ENCODE results near the gene GLO1.

The GLO1 gene

DNA sequence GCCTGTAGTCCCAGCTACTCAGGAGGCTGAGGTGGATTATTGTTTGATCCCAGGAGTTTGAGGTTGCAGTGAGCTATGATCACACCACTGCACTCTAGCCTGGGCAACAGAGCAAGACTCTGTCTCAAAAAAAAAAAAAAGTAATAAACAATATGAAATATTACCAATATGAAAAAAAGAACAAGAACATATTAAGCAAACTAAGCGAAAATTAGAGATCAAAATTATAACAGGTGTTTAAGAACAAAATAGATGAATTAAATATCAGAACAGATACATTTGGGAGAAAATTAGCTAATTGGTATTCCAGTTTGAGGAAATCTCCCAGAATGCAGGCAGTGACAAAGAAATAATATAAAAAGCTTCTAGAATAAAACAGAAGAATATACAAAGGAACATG is 23.3 kb downstream of the GLO1 start:
- no peak for TF ChIP-seq Cebpa-rat (IDR thresholded peaks at IDR 0.05)
- peaks cover 63 to 100% (median 95%) of the 10 kb centered on the region in 11 experiments for H3K36me3 ChIP-seq

DNA sequence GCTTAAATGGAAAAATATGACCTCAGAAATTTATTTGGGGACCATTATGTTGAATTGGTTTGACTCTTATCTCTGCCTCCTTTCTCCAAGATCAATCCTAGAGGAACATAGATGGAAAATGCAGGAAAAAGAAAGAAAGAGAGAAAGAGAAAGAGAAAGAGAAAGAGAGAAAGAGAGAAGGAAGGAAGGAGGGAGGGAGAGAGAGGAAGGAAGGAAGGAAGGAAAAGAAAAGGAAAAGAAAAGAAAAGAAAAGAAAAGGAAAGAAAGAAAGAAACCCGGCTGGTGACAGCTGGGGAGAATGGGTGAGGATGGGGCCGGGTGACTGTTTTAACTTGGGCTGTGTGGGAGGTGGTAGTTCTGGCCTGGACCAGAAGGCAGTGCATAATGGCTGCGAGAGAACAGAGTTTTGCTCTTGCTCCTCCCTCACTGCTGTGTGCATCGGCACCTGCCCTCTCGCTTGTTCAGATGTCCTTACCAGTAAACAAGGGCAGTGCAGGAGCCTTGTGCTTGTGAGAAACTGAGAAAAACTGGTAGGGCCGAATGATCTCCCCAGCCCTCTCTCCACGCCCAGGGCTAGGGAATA is 24.7 kb downstream of the GLO1 start:
- H3K27ac ChIP-seq = no peak overlapping the region
- peaks cover 6 to 15% (median 11%) of the 10 kb centered on the region in 11 experiments; a peak in 14 of 22 replicates for H3K9me3 ChIP-seq (replicated peaks in 1 of 11)
- H4K20me1 ChIP-seq = no peaks in the 10 kb centered on the region; a peak in 1 of 22 replicates
- no peak for TF ChIP-seq Cebpa-rat (IDR thresholded peaks at IDR 0.05)
- H3K4me2 ChIP-seq = no peak overlapping the region
- H3K36me3 ChIP-seq = peaks cover 52 to 94% (median 88%) of the 10 kb centered on the region in 11 experiments
- H3K9ac ChIP-seq = no peak overlapping the region
- H3K4me1 ChIP-seq = peaks cover 11 to 41% (median 18%) of the 10 kb centered on the region in 10 experiments
- no peaks in the 10 kb centered on the region for H3K27me3 ChIP-seq
- no peak overlapping the region for H3K4me3 ChIP-seq

More for the DNA sequence above, 23.3 kb downstream of the GLO1 start:
- Histone ChIP-seq H3K4me1 (peaks cover 0 to 30% (median 4%) of the 10 kb centered on the region in 10 experiments; a peak in 9 of 20 replicates), H3K4me3 (no peak overlapping the region), H3K27me3 (no peaks in the 10 kb centered on the region), H3K27ac (no peak overlapping the region), H3K9ac (no peak overlapping the region), H3K4me2 (no peak overlapping the region), H4K20me1 (no peaks in the 10 kb centered on the region; a peak in 1 of 22 replicates), H3K9me3 (replicated peaks in 1 of 11) (peaks cover under 1 to 9% (median 4%) of the 10 kb centered on the region in 11 experiments; a peak in 13 of 22 replicates)

DNA sequence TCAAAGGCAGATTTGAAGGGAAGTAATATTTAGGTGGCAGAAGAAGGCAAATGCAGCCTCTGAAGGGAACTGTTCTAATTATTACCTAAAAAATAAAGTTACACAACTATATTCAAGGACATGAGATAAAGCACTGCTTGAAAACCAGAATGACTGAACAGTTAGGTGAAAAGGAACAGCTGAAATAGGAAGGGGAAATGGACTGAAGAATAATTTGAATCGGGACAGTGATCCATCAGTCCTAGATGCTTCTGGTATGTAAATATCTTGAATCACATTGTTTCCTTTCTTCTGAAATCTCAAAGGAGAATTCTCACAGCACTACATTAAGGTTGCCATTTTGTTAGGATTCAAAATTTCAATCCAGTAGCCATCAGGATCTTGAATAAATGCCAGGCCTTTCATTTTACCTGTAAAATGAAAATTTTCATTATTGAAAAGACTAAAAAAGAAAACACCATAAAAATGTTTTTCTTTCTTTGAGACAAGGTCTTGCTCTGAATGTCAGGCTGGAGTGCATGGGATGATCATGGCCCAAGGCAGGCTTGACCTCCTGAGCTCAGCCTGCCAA is 25.9 kb downstream of the GLO1 start:
- no peak for TF ChIP-seq Cebpa-rat (IDR thresholded peaks at IDR 0.05)
- Histone ChIP-seq H3K27ac (no peak overlapping the region), H3K4me3 (no peak overlapping the region), H3K4me2 (peak overlapping the region in 3 of 11 experiments; percentile 18 to 54 (median 22); a peak in 3 of 22 replicates), H3K9me3 (replicated peaks in 1 of 11) (peaks cover 6 to 15% (median 11%) of the 10 kb centered on the region in 11 experiments; a peak in 14 of 22 replicates), H3K36me3 (peaks cover 44 to 82% (median 78%) of the 10 kb centered on the region in 11 experiments), H4K20me1 (no peaks in the 10 kb centered on the region), H3K27me3 (no peaks in the 10 kb centered on the region), H3K4me1 (peaks cover 12 to 39% (median 19%) of the 10 kb centered on the region in 10 experiments), H3K9ac (no peak overlapping the region)

DNA sequence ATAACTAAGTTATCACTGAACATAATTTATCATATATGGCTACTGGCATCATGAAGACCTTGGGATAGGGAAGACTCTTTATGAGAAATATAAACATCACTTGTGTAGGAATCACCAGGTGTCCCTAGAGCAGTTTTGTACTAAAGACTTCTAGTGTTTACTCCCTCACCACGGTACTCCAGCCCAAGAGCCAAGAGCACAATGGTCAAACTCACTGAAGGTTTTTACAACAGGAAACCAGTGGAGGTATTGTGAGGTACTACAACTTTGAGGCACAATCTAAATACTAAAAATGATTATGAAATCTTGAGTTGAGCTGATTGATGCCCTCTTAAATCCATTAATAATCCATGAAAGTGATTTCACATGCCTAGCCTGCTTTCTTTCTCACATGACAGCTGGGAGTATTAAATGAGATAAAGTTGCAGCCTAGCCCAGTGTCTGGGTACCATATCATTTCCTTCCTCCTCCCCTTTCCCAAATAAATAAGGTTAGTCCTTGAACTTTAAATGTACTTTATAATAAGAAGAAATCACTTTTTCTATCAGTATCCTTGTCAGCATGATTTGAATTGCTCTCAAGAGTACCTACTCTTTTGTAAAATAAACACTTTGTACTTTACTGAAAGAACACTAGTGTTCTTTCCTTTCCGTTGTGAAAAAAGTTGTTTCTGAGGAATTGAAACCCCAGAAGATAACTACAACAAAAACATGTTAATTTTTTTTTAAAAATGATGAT is 26.5 kb downstream of the GLO1 start:
- Histone ChIP-seq H4K20me1 (no peaks in the 10 kb centered on the region), H3K36me3 (peaks cover 44 to 75% (median 74%) of the 10 kb centered on the region in 11 experiments), H3K9me3 (replicated peaks in 1 of 11) (peaks cover 6 to 15% (median 11%) of the 10 kb centered on the region in 11 experiments; a peak in 14 of 22 replicates), H3K4me1 (peaks cover 12 to 33% (median 19%) of the 10 kb centered on the region in 10 experiments), H3K4me3 (no peak overlapping the region), H3K27me3 (no peaks in the 10 kb centered on the region), H3K9ac (no peak overlapping the region), H3K4me2 (peak overlapping the region in 1 of 11 experiments; percentile 22; a peak in 2 of 22 replicates), H3K27ac (no peak overlapping the region)
- no peak; a peak in 1 of 22 replicates for TF ChIP-seq Cebpa-rat (IDR thresholded peaks at IDR 0.05)

DNA sequence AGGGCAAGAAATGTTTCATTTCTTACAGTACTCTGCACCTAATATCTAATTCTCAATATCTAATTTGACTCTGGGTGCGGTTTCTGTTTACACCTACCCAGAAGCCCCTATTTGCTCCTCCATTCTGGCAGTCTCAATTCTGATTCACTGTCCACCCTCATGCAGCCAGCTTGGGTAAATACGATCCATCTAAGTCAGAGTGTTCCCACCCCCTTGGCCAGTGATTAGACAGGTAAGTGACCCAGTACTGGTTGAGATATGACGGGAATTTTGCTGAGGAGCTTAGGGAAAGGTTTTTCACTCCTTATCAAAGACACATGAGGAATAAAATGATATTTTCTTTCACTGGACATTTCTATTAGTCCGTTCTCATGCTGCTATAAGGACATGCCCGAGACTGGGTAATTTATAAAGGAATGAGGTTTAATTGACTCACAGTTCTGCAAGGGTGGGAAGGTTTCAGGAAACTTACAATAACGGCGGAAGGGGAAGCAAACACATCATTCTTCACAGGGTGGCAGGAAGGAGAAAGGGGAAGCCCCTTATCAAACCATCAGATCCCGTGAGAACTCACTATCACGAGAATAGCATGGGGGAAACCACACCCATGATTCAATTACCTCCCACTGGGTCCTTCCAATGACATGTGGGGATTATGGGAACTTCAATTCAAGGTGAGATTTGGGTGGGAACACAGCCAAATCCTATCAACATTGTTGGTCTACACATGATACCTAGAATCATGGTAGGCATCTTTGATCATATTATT is 29.4 kb downstream of the GLO1 start:
- Histone ChIP-seq H3K27me3 (no peaks in the 10 kb centered on the region), H4K20me1 (no peaks in the 10 kb centered on the region), H3K9ac (no peak overlapping the region), H3K36me3 (peaks cover 30 to 47% (median 45%) of the 10 kb centered on the region in 11 experiments), H3K4me1 (peaks cover 12 to 32% (median 18%) of the 10 kb centered on the region in 10 experiments), H3K9me3 (replicated peaks in 1 of 11) (peaks cover 6 to 15% (median 11%) of the 10 kb centered on the region in 11 experiments; a peak in 14 of 22 replicates), H3K4me3 (no peak overlapping the region), H3K27ac (peak overlapping the region in 1 of 11 experiments; percentile 11; a peak in 1 of 22 replicates), H3K4me2 (peak overlapping the region; percentile 30 to 64 (median 47))
- no peak for TF ChIP-seq Cebpa-rat (IDR thresholded peaks at IDR 0.05)

DNA sequence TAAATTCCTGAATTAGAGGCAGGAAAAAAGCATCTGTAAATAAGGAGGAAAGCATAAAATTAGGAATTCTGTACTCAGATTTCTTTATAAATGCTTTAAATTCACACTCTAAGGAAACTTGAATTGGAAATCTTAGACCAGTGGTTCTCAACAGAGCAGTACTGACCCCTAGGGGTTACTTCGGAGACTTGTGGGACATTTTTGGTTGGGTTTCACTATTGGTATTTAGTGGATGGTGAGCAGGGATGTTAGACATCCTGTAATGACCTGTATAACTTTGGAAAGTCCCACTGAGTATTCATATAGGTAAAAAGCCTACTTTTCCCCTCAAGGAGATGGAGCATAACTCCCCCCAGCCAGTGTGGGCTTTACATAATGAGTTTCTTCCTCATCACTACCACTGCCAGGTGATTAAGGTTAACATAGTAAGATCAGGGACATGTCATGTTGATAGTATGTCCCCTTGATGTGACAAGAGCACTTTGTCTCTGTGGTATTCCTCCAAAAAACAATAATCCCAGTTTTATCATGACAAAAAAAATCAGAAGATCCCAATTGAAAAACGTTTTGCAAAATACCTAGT is 31.0 kb downstream of the GLO1 start:
- Histone ChIP-seq H3K27me3 (no peaks in the 10 kb centered on the region), H3K9ac (no peak overlapping the region), H3K4me3 (no peak overlapping the region), H3K27ac (no peak overlapping the region), H3K4me2 (no peak overlapping the region), H3K9me3 (replicated peaks in 1 of 11) (peaks cover 6 to 15% (median 11%) of the 10 kb centered on the region in 11 experiments; a peak in 14 of 22 replicates), H4K20me1 (no peaks in the 10 kb centered on the region), H3K4me1 (peaks cover 12 to 23% (median 15%) of the 10 kb centered on the region in 10 experiments), H3K36me3 (peaks cover 21 to 31% (median 30%) of the 10 kb centered on the region in 11 experiments; a peak in 21 of 22 replicates)
- TF ChIP-seq Cebpa-rat (IDR thresholded peaks at IDR 0.05) = no peak

DNA sequence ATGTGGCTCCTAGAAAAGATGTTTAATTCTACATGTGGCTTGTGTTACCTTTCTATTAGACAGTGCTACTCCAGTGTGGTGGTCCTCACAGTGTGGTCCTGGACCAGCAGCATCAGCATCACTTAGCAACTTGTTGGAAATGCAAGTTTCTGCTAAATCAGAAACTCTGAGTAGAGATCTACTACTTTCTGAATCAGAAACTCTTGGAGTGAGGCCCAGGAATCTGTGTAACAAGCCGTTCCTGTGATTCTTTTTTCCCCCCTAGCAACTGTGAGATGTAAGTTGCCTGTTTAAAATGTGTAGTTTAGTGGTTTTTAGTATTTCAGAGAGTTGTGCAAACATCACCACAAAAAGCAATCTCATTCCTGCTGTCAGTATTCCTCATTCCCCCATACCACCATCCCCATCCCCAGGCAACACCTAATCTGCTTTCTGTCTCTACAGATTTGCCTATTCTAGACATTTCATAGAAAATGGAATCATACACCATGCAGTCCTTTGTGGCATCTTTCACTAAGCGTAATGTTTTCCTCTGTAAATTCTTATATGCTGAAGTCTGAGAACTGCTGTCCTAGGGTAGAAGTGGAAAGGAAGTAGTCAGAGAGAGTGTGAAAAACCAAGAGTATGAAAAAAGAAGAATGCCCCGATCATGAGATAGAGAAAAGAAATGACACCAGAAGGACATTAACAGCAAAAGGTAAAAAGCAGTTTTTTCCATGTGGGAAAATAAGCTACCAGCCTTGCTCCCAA is 44.4 kb downstream of the GLO1 start:
- Histone ChIP-seq H3K36me3 (peaks cover 0 to 4% (median 0%) of the 10 kb centered on the region in 11 experiments; a peak in 2 of 22 replicates), H3K27ac (no peak overlapping the region), H3K4me1 (no peaks in the 10 kb centered on the region), H4K20me1 (no peaks in the 10 kb centered on the region), H3K4me2 (no peak overlapping the region), H3K9me3 (replicated peaks in 1 of 11) (no peaks in the 10 kb centered on the region), H3K9ac (no peak overlapping the region), H3K27me3 (no peaks in the 10 kb centered on the region), H3K4me3 (no peak overlapping the region)
- no peak for TF ChIP-seq Cebpa-rat (IDR thresholded peaks at IDR 0.05)

DNA sequence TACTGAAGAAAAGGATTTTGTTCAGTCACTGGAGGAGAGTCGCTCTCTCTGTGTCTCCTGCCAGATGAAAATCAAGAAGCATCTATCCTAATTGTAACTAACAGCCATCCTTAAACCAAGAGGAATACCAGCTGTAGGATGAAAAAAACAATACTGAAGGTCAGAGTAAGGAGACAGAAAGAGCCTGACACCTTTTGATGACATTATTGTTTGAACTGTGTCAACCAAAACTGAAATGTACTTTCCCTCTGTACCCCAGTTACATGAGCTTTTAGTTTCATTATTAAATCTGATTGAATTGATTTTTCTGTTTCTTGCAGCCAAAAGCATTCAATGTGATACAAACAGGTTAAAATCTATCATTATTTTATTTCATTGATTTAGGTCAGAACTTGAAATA is 46.0 kb downstream of the GLO1 start:
- Histone ChIP-seq H3K27me3 (no peaks in the 10 kb centered on the region), H3K9me3 (replicated peaks in 1 of 11) (no peaks in the 10 kb centered on the region), H3K9ac (no peak overlapping the region), H3K4me2 (no peak overlapping the region), H3K27ac (no peak overlapping the region), H4K20me1 (no peaks in the 10 kb centered on the region), H3K4me3 (no peak overlapping the region), H3K4me1 (no peaks in the 10 kb centered on the region), H3K36me3 (no peaks in the 10 kb centered on the region; a peak in 2 of 22 replicates)
- TF ChIP-seq Cebpa-rat (IDR thresholded peaks at IDR 0.05) = no peak
